ENCODE data around the gene HBS1L.

The HBS1L gene

GRCh38 chr6:135002229-135002844, 52.3 kb downstream of the HBS1L start:
- no peak for DNase-seq (ENCODE audit: low read depth in 2 of 2, low spot score in 1 of 2)

DNA sequence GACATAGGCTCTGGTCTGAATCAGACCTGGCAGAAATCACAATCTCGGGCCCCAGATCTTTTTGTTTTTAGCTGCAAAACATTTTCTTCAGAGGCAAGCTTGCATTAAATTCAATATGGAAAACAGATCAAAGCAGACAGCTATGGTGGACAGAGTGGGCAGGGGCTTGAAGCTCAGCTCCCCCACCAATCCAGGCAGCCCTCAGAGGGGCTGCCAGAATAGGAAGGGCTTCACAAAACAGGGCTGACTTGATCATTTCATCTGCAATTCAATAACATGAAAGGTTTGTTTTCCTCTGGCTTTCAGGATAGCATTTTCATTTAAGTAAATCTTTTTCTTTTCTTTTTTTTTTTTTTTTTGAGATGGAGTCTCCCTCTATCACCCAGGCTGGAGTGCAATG, 55.5 kb downstream of the HBS1L start:
- DNase-seq (ENCODE audit: low read depth in 2 of 2, low spot score in 1 of 2): no peak

DNA sequence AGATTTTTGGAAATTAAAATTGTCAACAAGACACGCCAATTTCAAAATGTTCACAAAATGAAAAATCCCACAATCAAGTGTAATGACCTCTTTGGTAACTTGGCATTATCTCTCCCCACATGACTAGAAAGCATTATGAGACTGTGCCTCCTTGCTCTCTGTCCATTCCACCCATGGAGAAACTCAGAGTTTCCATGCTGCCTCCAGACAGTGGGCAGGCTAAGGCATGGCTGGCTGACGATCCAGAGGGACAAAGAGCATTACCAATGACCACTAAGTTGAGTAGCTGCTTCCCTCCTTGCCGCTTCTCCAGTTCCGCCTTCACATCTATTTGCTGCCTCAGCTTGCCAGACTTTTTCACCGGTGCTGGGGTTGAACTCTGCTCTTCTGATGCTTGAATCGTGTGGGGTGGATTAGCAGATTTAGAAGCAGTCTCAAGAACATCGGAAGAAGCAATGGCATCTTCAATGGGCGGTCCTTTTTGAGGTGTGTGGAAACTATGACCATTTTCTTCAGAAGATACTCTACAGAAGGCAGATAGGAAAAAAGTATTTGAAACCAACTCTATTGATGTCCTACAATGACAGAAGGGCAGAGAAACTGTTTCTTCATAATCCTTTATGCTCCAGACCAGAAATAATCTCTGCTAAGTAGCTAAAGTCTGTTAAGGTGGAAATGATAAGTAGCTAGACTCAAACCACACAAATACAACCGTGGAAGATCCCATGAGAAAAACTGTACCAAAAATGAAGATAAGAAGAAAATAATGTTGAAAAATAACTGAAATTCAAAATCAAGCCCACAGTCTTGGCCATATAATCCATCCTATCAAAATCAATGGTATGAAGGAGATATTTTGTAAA, 57.3 kb downstream of the HBS1L start:
- no peak for DNase-seq (ENCODE audit: low read depth in 2 of 2, low spot score in 1 of 2)

DNA sequence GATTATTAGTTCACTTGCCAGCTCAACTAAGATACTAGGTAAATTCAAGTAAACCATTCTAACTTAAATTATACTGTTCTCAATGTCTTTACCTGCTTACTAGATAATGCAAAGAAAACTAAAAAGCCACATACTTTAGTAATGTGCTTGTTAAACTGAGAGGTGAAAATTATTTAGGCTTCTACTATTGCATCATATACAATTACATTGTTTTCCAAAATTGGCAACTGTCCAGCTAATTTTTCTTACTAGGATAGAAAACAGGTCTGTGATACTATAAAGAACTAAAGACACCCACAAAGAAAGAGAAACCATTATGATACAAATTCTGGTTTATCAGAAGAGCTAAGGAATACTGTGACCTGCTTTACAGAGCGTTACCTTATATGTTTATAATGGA, 59.1 kb downstream of the HBS1L start:
- DNase-seq (ENCODE audit: low read depth in 2 of 2, low spot score in 1 of 2): no peak

DNA sequence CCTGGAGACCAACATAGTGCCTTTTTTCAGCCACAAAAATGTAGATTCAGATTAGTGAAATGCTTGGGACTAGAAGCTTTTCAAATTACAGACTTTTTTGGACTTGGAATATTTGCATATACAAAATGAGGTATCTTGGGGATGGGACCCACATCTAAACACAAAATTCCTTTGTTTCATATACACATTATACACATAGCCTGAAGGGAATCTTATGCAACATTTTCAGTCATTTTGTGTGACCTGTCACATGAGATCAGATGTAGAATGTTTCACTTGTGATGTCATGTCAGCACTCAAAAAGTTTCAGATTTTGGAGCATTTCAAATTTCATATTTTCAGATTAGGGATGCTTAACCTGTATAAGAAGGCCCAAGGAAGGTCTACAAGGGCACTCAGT, 60.2 kb downstream of the HBS1L start:
- DNase-seq (ENCODE audit: low read depth in 2 of 2, low spot score in 1 of 2): no peak

GRCh38 chr6:134992155-134992554, 62.5 kb downstream of the HBS1L start:
- no peak for DNase-seq (ENCODE audit: low read depth in 2 of 2, low spot score in 1 of 2)

- no peak for DNase-seq (ENCODE audit: low read depth in 2 of 2, low spot score in 1 of 2)
Observed at GRCh38 chr6:134990262-134990661, 64.4 kb downstream of the HBS1L start.

GRCh38 chr6:134984821-134985220, 69.8 kb downstream of the HBS1L start:
- no peak for DNase-seq (ENCODE audit: low read depth in 2 of 2, low spot score in 1 of 2)

- DNase-seq (ENCODE audit: low read depth in 2 of 2, low spot score in 1 of 2): no peak
Observed at GRCh38 chr6:134983823-134984222, 70.8 kb downstream of the HBS1L start.

DNA sequence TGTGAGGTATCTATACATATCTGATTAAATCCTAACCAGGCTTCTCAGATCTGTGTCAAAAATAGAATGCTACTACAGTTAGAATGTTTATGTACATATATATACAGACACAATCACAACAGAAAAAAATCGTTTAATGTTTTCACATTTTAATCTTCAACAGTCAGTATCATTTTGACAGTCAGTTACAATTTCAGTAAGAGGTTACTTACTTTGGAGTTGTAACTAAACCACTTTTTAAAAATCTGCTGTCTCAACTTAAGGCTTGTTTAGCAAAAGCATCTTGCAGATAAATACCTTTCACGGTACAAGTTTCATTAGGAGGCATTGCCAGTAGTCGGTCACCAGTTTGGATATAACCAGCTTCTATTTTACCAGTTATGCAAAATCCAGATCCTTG, 72.5 kb downstream of the HBS1L start:
- DNase-seq (ENCODE audit: low read depth in 2 of 2, low spot score in 1 of 2): no peak

- no peak for DNase-seq (ENCODE audit: low read depth in 2 of 2, low spot score in 1 of 2)
Observed at GRCh38 chr6:134980846-134981245, 73.8 kb downstream of the HBS1L start.

DNA sequence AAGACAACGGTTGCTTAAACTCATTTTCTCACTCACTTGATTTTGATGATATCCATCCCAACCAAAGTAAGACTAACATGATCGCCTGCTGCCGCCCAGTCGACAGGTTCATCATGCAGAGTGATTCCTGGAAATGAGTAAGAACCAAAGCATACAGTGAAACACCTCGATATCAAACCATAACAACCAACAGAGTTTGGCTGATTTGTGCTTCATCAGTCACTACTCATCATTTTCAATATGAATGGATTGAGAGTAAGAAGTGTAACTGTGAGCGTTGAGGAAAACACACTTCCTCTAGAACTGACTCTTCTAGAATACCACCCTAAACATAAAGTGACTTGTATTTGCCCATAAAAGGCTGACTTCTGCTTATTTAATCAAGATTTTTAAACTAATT, 75.5 kb downstream of the HBS1L start:
- no peak for DNase-seq (ENCODE audit: low read depth in 2 of 2, low spot score in 1 of 2)

DNA sequence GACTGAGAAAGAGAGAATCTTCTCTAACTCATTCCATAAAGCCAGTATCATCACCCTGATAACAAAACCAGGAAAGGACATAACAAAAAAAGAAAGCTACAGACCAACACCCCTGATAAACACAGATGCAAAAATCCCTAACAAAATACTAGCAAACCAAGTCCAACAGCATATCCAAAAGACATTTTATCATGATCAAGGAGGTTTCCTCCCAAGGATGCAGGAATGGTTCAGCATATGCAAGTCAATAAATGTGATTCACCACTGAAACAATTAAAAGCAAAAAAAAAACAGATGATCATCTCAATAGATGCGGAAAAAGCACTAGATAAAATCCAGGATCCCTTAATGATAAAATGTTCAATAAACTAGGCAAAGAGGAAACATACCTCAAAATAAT, 80.3 kb downstream of the HBS1L start:
- DNase-seq (ENCODE audit: low read depth in 2 of 2, low spot score in 1 of 2): no peak

GRCh38 chr6:134967711-134968110, 86.9 kb downstream of the HBS1L start:
- DNase-seq (ENCODE audit: low read depth in 2 of 2, low spot score in 1 of 2): no peak

DNA sequence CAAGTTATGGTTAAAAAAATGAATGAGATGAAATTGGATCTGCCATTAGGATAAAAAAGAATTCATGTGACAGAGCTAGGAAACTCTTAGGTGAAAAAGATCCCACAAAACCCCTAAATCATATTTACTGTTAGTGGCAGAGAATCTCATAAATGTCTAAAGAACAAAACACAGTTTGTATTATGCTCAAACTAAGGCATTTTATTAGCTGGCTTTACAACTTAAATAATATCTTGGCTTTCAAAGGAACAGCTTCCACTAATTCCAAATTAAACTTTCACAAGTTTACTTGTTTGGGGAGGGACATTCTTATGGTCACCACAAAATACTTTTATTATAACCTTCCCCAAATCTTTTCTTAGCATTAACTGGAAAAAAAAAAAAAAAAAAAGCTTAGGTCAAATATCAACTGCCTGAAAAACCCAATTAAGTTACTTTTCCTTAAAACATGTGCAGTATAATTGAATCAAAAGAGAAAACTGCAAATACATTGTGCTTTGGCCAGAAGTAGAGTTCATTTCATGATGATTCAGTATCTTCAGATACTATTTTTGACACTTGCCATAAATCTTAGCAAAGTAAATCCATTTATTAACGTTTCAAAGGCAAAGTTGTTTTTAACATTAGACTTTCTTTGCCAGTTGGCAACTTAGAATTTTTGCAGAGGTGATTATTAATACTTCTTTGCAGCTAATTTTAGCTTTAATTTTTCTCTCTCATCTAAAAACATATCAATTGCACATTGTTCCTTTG, 90.0 kb downstream of the HBS1L start:
- DNase-seq (ENCODE audit: low read depth in 2 of 2, low spot score in 1 of 2): no peak

DNA sequence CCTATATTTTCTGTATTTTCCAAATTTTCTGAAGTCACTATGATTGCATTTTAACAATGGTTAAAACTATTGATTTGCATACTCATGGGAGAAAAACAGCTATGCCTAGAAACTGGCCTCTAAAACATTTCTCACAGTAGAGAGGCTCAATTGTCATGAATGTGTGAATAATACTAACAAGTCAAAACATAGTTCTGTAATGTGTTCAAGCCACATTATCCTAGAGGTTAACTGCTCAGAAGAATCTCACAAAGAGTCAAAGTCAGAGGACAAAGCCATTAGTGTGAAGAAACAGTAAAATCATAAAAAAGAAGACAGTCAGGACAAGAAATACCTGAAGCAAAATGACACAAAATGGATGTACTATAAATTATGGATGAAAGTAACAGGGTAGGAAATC, 92.2 kb downstream of the HBS1L start:
- DNase-seq (ENCODE audit: low read depth in 2 of 2, low spot score in 1 of 2): no peak

DNA sequence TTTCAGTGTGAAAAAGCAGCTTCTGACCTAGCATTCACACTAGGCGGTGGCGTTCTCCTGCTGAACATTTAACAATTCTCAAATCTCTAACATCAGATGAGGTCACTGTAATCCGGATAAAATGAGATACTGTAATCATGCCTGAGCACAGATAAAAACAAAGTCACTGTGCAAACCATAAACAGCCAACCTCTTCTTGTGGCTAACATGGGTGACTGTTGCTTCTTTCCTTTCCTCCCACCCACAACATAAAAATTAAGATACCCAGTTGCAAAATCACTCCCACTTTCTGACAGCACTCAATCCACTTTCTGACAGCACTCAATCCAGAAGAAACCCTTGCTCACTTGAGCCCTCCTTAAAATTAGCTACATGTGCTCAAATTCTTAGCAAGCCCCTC, 93.3 kb downstream of the HBS1L start:
- no peak for DNase-seq (ENCODE audit: low read depth in 2 of 2, low spot score in 1 of 2)

GRCh38 chr6:134959603-134960002, 95.0 kb downstream of the HBS1L start:
- DNase-seq (ENCODE audit: low read depth in 2 of 2, low spot score in 1 of 2): no peak

- DNase-seq (ENCODE audit: low read depth in 2 of 2, low spot score in 1 of 2): no peak
Observed at GRCh38 chr6:134956676-134957075, 97.9 kb downstream of the HBS1L start.

- no peak for DNase-seq (ENCODE audit: low read depth in 2 of 2, low spot score in 1 of 2)
Observed at GRCh38 chr6:134956032-134956431, 98.6 kb downstream of the HBS1L start.

GRCh38 chr6:134954272-134955000, 100.2 kb downstream of the HBS1L start:
- no peak for DNase-seq (ENCODE audit: low read depth in 2 of 2, low spot score in 1 of 2)

All from stimulated activated CD8-positive, alpha-beta memory T cell treated with anti-CD3 and anti-CD28 coated beads, Interleukin-4, amount 100 ng/mL, for 4 hours (primary cell).